MCF 10A (cell line): ENCODE results near the gene HPCA. TPM values are rescaled to one million over a fixed set of nuclear protein-coding genes. Genes with fewer than 3 reads are reported as not detected.

Experiments used
- BruUV-seq: library from RNA; stranded (reverse); fragments of 400-500 nt; replicated peaks from 2 replicates; lab custom pipeline; 2021; lab: Mats Ljungman, UMichigan
- CTCF ChIA-PET: fragments of 300-600 bp; sonication (Branson Sonifier 250); formaldehyde crosslinking; extraction: SDS; loops from one replicate; lab custom pipeline; 2021; ENCODE audit warnings: antibody characterized with exemption, inconsistent platforms; lab: Yijun Ruan, JAX
- POLR2A ChIA-PET: fragments of 300-600, 350-650 bp; sonication (Branson Sonifier 250); formaldehyde crosslinking; extraction: SDS; loops from one replicate; lab custom pipeline; 2020; ENCODE audit warnings: antibody characterized with exemption, inconsistent platforms; lab: Yijun Ruan, JAX
- DNase-seq: peaks from one replicate; pipeline ENCODE4 v3.0.0-alpha.2; 2018; ENCODE audit not compliant: unreplicated experiment
- H3K27ac Mint-ChIP-seq: one replicate; pipeline ENCODE4 v1.8.0; 2022; ENCODE audit warnings: mild to moderate bottlenecking, low read depth, mixed read lengths; ENCODE audit not compliant: unreplicated experiment
- H3K27me3 Mint-ChIP-seq: one replicate; pipeline ENCODE4 v1.8.0; 2022; ENCODE audit warnings: mixed read lengths; ENCODE audit not compliant: insufficient read depth, unreplicated experiment
- H3K36me3 Mint-ChIP-seq: one replicate; pipeline ENCODE4 v1.8.0; 2022; ENCODE audit warnings: mild to moderate bottlenecking, moderate library complexity, mixed read lengths; ENCODE audit not compliant: insufficient read depth, unreplicated experiment
- H3K4me1 Mint-ChIP-seq: one replicate; pipeline ENCODE4 v1.8.0; 2022; ENCODE audit warnings: mixed read lengths; ENCODE audit not compliant: insufficient read depth, unreplicated experiment
- H3K4me3 Mint-ChIP-seq: one replicate; pipeline ENCODE4 v1.8.0; 2022; ENCODE audit warnings: mild to moderate bottlenecking, moderate library complexity, mixed read lengths; ENCODE audit not compliant: unreplicated experiment
- H3K9me3 Mint-ChIP-seq: one replicate; pipeline ENCODE4 v1.8.0; 2022; ENCODE audit warnings: mixed read lengths; ENCODE audit not compliant: unreplicated experiment
- CTCF ChIP-seq: fragments of 200-600 bp; IDR thresholded peaks from one replicate; pipeline ENCODE4 v1.8.0; 2022; ENCODE audit warnings: antibody characterized with exemption, mild to moderate bottlenecking; ENCODE audit not compliant: unreplicated experiment
- intact Hi-C: fragments of 100-400 bp; cut with micrococcal nuclease; formaldehyde crosslinking; loops from 2 replicates; pipeline ENCODE4 v1.14.1; 2022
- total RNA-seq: library from RNA; stranded (reverse); gene quantifications from 2 replicates; pipeline ENCODE4 v1.2.3, GENCODE V29; 2022

Gene HPCA
- total RNA-seq, 1 experiment from 2014 or later: not detected

DNA sequence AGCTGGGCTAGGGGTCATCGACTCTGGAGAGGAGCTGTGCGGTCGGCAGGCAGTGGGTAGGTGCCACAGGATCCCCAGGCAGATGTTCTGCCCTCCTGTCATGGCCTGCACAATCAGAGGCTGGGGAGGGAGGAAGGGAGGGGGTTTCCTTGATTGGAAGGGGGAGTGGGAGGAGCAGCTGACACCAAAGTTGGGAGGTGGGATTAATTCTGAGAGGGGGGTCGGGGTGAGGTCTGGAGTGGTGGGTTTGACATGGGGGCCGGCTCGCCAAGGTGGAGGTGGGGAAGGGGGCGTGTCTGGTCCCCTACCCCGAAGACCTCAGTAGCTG is 651 bp upstream of the HPCA start:
- no TSS peak for BruUV-seq
- intact Hi-C loops: no loop called here
- H3K4me3 Mint-ChIP-seq: no peak overlapping the region
- H3K27me3 Mint-ChIP-seq: peaks cover 60% of the 10 kb centered on the region
- H3K9me3 Mint-ChIP-seq: no peaks in the 10 kb centered on the region
- no peaks in the 10 kb centered on the region for H3K36me3 Mint-ChIP-seq
- H3K27ac Mint-ChIP-seq: no peak overlapping the region
- no peak for DNase-seq
- H3K4me1 Mint-ChIP-seq: no peaks in the 10 kb centered on the region
- CTCF ChIA-PET: interaction anchor here (0.7 to 1.7 kb wide), 4 partner anchors 9 to 173 kb away, joined by 4 to 7 read pairs (median 6); no protein-coding TSS in a partner anchor
- POLR2A ChIA-PET: no interaction called here
- TF ChIP-seq CTCF: no peak

GRCh38 chr1:32886828-32887414 is 630 bp downstream of the HPCA start:
- Mint-ChIP-seq H3K27me3 (peaks cover 62% of the 10 kb centered on the region), H3K4me1 (no peaks in the 10 kb centered on the region), H3K36me3 (no peaks in the 10 kb centered on the region), H3K4me3 (no peak overlapping the region), H3K27ac (no peak overlapping the region), H3K9me3 (no peaks in the 10 kb centered on the region)
- TF ChIP-seq CTCF: no peak
- no TSS peak for BruUV-seq
- POLR2A ChIA-PET: no interaction called here
- intact Hi-C loops: no loop called here
- CTCF ChIA-PET: interaction anchor here (0.6 kb wide), 1 partner anchor 61 kb away, joined by 3 read pairs; no protein-coding TSS in a partner anchor
- no peak for DNase-seq

GRCh38 chr1:32887623-32888022 is 1.3 kb downstream of the HPCA start:
- TF ChIP-seq CTCF: no peak
- H3K4me3 Mint-ChIP-seq: no peak overlapping the region

GRCh38 chr1:32888134-32888533 is 1.8 kb downstream of the HPCA start:
- no peak overlapping the region for H3K27ac Mint-ChIP-seq
- no peak for DNase-seq
- intact Hi-C loops: no loop called here
- ChIA-PET CTCF (interaction anchor here (0.9 kb wide), 1 partner anchor 15 kb away, joined by 3 read pairs; no protein-coding TSS in a partner anchor), POLR2A (no interaction called here)
- no peak for TF ChIP-seq CTCF
- no peaks in the 10 kb centered on the region for H3K36me3 Mint-ChIP-seq
- no peaks in the 10 kb centered on the region for H3K4me1 Mint-ChIP-seq
- H3K9me3 Mint-ChIP-seq: no peaks in the 10 kb centered on the region
- no peak overlapping the region for H3K4me3 Mint-ChIP-seq
- BruUV-seq: no TSS peak
- H3K27me3 Mint-ChIP-seq: peaks cover 74% of the 10 kb centered on the region

More at GRCh38 chr1:32887623-32888022, 1.3 kb downstream of the HPCA start:
- BruUV-seq: no TSS peak
- no peaks in the 10 kb centered on the region for H3K36me3 Mint-ChIP-seq
- no peak for DNase-seq
- no peaks in the 10 kb centered on the region for H3K9me3 Mint-ChIP-seq
- ChIA-PET CTCF (no interaction called here), POLR2A (no interaction called here)
- no peaks in the 10 kb centered on the region for H3K4me1 Mint-ChIP-seq
- H3K27me3 Mint-ChIP-seq: peaks cover 69% of the 10 kb centered on the region
- no peak overlapping the region for H3K27ac Mint-ChIP-seq
- intact Hi-C loops: no loop called here
